Stimulated activated naive CD4-positive, alpha-beta T cell treated with Interleukin-2 at 50 U/mL for 16 hours (primary cell): ENCODE data around the gene HDAC4.
"Not testable (repeated sequence)": the region's sequence is repeated elsewhere in the genome, so short reads cannot be mapped to it uniquely, and the experiment has no call there.

Experiments
- DNase-seq: peaks from one replicate; lab custom pipeline; 2025; lab: John Stamatoyannopoulos, UW

Gene HDAC4

DNA sequence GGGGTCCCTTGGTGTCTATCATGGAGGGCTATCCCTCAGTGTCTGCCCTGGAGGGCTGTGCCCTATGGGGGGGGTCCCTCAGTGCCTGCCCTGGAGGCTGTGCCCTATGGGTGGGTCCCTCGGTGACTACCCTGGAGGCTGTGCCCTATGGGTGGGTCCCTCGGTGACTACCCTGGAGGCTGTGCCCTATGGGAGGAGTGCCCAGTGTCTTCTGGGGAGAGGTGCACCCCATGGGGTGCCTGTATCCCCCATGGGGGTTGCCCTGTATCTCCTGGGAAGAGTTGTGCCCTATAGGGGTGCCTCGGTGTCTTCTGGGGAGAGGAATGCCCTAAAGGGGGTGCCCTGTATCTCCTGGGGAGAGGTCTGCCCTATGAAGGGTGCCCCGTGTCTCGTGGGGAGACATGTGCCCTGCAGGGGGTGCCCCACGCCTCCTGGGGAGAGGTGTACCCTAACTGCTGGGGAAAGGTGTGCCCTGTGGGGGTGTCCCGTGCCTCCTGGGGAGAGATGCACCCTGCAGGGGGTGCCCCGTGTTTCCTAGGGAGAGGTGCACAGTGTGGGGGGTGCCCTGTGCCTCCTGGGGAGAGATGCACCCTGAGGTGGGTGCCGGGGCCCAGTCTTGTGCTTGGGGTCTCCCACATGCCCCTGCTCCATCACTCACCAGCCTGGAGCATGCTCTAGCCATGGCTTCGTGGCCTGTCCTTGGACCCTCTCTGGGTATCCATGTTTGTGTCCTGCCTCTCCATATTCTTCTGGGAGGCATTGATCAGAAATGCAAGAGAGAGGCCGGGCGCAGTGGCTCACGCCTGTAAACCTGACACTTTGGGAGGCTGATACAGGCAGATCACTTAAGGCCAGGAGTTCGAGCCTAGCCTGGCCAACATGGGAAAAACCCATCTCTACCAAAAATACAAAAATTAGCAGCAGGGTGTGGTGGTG lies 215.6 kb downstream of the HDAC4 start:
- no peak for DNase-seq

DNA sequence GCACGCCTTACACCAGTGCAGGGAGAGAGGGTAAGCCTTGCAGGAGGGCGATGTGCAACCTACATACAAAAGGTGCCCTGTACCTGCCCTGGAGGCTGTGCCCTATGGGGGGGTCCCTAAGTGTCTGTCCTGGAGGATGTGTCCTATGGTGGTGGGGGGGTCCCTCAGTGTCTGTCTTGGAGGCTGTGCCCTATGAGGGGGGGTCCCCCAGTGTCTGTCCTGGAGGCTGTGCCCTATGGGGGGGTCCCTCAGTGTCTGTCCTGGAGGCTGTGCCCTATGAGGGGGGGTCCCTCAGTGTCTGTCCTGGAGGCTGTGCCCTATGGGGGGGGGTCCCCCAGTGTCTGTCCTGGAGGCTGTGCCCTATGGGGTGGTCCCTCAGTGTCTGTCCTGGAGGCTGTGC lies 216.6 kb downstream of the HDAC4 start:
- no peak for DNase-seq

GRCh38 chr2:239182981-239183791 lies 217.6 kb downstream of the HDAC4 start:
- no peak for DNase-seq

DNA sequence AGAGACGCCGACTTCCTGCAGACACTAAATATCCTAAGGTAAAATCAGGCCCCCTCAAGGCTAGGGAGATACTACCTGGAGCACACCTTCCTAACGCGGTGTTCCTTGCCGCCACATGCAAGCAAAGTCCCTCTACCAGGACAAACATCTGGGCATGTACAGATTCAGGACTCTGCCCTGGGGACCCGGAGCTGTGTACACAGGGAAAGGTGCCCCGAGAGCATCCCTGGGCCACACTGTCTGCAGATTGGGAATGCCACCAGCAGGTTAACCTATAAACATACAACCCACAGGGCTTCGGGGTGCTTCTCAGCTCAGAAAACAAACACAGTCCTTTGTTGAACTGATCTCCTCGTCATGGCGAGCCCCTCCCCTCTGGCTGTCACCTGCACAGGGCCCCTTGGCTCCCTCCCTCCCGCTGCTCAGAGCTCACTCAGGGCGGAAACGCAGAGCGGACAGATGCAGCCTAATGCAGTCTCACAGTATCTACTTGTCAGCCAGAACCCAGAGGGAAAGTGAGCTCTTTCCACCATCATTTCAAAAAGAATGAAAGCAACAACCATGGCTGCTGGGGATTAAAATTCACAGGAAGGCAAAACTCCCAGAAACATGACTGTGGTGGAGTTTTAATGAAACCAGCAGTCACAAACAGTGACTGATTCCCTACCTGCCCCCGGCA lies 218.8 kb downstream of the HDAC4 start:
- no peak for DNase-seq

DNA sequence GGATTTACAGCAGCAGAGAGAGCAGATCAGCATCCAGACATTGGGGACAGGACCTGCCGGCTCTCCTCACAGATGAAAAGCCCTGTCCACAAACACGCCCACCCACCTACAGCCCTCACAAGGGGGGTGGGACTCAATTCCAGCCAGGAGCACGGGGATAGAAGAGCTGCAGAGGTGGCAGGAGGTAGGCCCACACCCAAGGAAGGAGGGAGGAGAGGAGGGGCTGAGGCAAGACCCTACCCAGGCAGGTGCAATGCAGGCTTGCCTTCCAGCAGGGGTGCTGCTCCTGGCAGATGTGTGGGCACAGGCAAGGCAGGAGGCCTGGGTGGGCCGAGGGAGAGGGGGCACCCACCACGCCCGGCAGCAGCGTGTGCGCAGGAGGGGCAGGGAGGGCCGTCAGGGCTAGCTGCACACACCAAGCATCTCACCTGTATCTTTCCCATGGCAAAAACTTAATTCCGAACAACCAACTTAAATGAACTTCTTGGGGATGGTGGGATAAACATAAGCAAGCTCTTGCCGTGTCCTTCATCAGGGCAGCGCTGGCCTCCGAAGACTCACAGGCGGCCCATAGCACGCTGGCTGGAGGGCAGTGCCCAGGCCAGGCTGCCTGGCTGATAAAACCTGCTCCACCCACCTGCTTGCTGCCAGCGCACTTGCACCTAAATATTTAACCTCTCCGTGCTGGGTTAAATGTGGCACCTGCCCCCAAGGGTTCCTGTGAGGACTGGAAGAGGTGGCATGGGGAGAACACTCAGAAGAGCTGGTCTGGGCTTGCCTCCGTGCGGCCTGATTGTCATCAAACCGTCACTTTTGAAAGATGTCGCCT lies 219.5 kb downstream of the HDAC4 start:
- no peak for DNase-seq

GRCh38 chr2:239180526-239181073 lies 220.2 kb downstream of the HDAC4 start:
- no peak for DNase-seq

- no peak for DNase-seq
Observed at GRCh38 chr2:239179851-239180371, 220.9 kb downstream of the HDAC4 start.

DNA sequence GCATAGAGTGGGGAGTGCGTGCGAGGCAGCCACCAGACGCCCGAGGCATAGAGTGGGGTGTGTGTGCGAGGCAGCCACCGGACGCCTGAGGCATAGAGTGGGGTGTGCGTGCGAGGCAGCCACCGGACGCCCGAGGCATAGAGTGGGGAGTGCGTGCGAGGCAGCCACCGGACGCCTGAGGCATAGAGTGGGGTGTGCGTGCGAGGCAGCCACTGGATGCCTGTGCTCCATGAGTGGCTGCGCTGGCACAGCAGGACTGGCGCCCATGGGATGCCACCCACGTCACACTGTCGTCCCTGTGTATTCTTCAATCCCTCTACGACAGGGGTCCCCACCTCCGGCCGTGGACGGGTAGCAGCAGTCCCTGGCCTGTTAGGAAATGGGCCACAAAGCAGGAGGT lies 221.9 kb downstream of the HDAC4 start:
- no peak for DNase-seq

DNA sequence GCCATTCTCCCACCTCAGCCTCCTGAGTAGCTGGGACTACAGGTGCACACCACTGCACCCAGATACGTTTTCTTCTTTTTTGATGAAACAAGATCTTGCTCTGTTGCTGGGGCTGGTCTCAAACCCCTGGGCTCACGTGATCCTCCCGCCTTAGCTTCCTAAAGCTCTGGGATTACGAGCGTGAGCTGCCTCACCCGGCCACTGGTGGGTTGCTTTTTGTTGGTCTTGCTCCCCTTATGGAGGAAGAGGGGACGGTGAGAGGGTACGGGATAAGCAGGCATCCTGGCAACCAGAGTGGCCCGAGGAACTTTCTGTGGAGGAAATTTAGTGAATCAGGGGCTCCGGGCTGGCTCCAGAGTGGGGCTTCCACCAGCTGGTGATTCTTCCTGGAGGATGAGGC lies 222.3 kb downstream of the HDAC4 start:
- no peak for DNase-seq

DNA sequence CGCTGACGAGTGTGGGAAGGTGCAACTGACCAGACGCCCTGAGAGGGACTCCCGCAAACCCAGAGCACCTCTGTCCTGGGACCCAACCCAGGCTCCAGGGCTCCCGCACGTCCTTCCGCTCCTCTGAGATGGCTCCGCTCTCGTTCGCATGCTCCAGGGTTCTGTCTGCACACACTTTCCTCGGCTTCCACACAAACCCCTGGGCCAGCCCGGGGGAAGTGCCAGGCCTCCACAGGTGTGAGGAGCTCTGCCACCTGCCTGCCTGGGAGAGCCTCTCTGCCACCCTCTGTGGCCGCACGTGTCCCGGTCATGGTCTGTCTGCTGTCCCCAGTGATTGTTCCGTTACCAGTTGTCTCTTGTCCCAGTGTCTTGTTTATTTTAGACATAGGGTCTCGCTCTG lies 222.9 kb downstream of the HDAC4 start:
- no peak for DNase-seq

DNA sequence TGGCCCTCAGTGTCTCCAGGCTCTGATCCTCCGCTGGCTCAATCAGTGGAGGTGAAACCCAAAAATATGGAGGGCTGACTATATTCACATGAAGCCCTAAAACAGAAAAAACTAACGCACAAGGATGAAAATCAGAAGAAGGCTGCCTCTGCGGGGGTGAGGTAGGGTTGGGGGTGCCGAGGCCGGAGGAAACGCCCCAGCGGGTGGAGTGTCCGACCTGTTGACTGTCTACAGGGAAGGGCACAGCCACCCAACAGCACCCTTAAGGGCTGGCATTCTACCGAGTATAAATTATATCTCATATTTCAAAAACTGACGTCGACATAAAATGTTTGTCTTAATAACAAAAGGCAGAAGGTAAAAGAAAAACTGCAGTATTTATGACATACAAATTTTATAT lies 223.5 kb downstream of the HDAC4 start:
- DNase-seq = no peak

DNA sequence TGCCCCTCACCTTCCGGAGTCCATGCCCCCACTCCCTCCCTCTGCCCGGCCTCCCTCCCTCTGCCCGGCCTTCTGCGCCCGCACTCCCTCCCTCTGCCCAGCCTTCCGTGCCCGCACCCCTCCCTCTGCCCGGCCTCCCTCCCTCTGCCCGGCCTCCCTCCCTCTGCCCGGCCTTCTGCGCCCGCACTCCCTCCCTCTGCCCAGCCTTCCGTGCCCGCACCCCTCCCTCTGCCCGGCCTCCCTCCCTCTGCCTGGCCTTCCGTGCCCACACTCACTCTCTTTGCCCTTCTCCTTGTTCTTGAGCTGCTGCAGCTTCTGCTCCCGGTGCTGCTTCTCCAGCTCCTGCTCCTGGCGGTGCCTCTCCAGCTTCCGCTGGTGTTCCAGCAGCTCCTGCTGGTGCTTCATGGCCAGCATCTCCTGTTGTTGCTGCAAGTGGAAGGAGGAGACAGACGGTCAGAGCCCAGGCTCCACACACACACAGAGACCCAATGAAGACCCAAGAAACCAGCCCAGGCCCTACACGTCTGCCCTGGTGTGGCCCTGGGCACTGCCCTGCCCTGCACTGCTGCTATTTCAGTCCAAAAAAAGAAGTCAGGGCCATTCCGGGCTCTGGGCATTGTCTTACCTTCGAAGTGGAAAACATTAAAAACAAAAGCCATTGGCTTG lies 224.5 kb downstream of the HDAC4 start:
- not testable (repeated sequence) for DNase-seq

- DNase-seq = no peak
Observed at GRCh38 chr2:239175181-239175580, 225.6 kb downstream of the HDAC4 start.

GRCh38 chr2:239173301-239173700 lies 227.5 kb downstream of the HDAC4 start:
- DNase-seq = no peak

DNA sequence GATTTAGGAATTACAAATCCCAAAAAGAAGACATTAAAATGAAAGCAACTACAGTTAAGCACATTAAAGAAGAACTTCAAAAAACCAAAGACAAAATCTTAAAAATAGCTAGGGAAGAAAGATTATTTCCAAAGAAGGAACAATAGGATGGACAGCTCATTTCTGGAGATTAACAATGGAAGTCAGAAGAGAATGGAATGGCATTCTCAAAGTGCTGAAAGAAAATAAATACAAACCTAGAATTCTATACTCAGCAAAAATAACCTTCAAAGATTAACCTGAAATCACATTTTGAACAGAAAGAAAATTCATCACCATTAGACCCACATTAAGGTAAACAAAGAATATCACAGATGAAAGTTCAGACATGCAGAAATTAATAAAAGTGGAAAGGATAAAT lies 229.2 kb downstream of the HDAC4 start:
- DNase-seq = no peak

DNA sequence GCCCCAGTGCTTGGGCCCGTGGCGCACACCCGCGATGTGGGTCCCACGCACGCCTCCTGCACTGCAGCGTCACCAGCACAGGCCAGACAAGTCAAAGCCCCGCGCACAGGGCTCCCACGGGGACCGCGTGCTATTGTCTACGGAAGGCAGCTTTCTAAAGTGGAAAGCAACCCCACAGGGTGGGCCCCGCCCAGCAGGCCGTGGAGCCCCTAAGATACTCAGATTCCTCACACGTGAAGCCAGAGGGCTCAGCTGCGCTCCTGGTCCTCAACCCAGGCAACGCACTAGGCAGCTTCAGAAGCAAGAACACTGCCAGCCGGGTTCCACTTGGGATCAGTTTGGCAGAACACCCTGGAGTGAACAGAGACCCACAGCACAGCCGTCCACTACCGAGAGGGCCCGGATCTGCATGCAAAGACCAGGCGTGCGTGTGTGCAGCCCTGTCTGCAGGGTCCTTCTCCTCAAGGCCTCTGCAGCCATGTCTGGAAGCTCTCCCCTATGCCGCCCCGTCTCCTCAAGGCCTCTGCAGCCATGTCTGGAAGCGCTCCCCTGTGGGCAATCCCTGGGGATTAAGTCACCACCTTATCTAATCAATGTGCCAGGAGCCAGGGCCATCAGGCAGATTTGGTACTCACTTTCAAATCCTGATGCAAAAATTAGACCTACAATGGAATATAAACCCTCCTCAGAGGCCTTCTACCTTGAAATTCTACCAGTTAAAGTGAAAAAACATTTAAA lies 231.3 kb downstream of the HDAC4 start:
- DNase-seq = no peak

GRCh38 chr2:239168575-239168974 lies 232.2 kb downstream of the HDAC4 start:
- DNase-seq = no peak

DNA sequence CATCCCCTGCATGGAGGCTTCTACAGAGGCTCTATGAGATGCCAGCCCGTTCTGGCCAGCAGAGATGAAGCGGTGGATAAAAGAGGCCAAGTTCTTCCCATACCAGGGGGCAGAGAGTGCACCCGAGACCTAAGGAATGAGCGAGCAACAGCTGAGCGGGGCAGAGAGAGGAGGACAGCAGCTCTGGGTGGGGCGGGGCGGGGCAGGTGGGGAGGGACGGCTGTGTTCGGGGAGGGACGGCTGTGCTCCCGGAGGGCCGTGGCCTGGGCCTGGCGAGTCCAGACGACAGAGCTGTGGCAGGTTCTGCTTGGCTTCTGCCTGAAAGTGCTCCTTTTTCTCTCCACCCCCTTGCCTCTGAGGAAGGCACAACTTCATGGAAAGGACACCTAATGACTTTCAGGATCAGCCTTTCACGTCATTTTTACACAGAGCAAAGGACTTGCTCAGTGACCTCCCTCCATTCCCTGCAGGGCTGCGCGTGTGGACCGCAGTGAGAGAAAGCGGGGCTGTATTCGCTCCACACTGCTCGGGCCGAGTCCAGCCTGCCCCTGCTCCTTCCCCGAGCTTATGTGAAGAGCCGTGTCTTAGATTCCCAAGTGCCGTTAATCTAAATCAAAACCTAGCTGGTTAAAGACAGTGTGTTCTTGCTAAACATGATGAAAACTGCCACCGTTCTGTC lies 232.9 kb downstream of the HDAC4 start:
- DNase-seq = no peak

DNA sequence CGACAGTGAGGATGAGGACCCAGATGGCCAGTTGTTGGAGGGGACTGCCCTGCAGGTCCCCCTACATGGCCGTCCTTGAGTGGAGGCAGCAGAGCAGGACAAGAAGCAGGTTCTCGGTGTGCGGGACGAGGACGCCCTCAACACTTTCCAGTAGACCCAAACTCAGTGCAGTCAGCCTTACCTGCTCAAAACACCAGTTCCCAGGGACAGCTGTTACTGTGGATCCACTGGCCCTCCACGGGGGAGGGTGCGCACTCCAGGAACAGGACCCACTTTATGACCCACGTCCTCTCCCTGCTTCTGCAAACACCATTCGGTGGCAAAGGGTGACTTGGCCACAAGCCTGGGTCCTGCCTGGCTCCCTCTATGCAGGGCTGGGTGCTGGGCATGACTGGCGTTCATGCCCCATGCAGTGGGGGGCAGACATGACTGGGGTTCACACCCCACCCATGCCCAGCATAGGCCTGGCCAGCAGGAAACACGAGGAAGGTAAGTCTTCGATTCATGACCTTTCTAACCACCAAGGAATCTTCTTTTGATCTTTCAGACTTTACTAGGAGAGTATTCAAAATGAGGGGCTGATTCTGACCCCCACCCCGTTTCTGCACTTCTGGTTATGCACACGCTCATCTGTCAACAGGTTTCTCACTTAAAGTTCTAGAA lies 233.7 kb downstream of the HDAC4 start:
- DNase-seq = no peak
